ENCODE results near the gene SLC7A6OS. TPM values are rescaled to one million over a fixed set of nuclear protein-coding genes. Genes with fewer than 3 reads are reported as not detected.

SLC7A6OS gene
- total RNA-seq, 2 experiments from 2014 or later = 38.2 to 44.4 TPM

- Mint-ChIP-seq H3K27ac (peak overlapping the region; percentile 82), H3K9me3 (no peaks in the 10 kb centered on the region), H3K4me1 (peaks cover 53% of the 10 kb centered on the region), H3K4me3 (peak overlapping the region; percentile 41), H3K27me3 (no peaks in the 10 kb centered on the region), H3K36me3 (peaks cover 35% of the 10 kb centered on the region)
- no peak for DNase-seq
- ATAC-seq (ENCODE audit: low read depth) = no peak
- POLR2A ChIA-PET = interaction anchor here (1.0 to 1.8 kb wide), 6 partner anchors 8 to 31 kb away, joined by 4 to 8 read pairs (median 6); partner anchors contain the start of genes PRMT7, SLC7A6 and SLC7A6OS
Observed at GRCh38 chr16:68279726-68280558, 30.8 kb downstream of the SLC7A6OS start.

- H3K9me3 Mint-ChIP-seq = no peaks in the 10 kb centered on the region
- peaks cover 43% of the 10 kb centered on the region for H3K36me3 Mint-ChIP-seq
- H3K27ac Mint-ChIP-seq = peak overlapping the region; percentile 86
- peaks cover 51% of the 10 kb centered on the region for H3K4me1 Mint-ChIP-seq
- POLR2A ChIA-PET = interaction anchor here (0.6 to 17.3 kb wide), 4 partner anchors 11 to 355 kb away, joined by 7 to 297 read pairs (median 12); partner anchors contain the start of genes PRMT7, SLC7A6 and SLC7A6OS
- DNase-seq = no peak
- no peak for ATAC-seq (ENCODE audit: low read depth)
- H3K27me3 Mint-ChIP-seq = no peaks in the 10 kb centered on the region
- H3K4me3 Mint-ChIP-seq = peak overlapping the region; percentile 67
Observed at GRCh38 chr16:68276223-68276622, 34.5 kb downstream of the SLC7A6OS start.

- Mint-ChIP-seq H3K9me3 (no peaks in the 10 kb centered on the region), H3K4me3 (peak overlapping the region; percentile 67), H3K36me3 (peaks cover 41% of the 10 kb centered on the region), H3K27me3 (no peaks in the 10 kb centered on the region), H3K4me1 (peaks cover 50% of the 10 kb centered on the region), H3K27ac (peak overlapping the region; percentile 86)
- no peak for DNase-seq
- POLR2A ChIA-PET = interaction anchor here (0.6 to 17.3 kb wide), 6 partner anchors 12 to 1115 kb away, joined by 3 to 297 read pairs (median 8); partner anchors contain the start of genes PRMT7, SLC7A6 and SLC7A6OS
- ATAC-seq (ENCODE audit: low read depth) = peak; percentile 74
Observed at GRCh38 chr16:68275611-68276191, 35.0 kb downstream of the SLC7A6OS start.

GRCh38 chr16:68274441-68274840 lies 36.3 kb downstream of the SLC7A6OS start:
- POLR2A ChIA-PET = interaction anchor here (2.9 to 17.3 kb wide), 2 partner anchors 13 to 37 kb away, joined by 14 to 297 read pairs; partner anchors contain the start of genes PRMT7 and SLC7A6OS
- no peaks in the 10 kb centered on the region for H3K9me3 Mint-ChIP-seq
- peak overlapping the region; percentile 86 for H3K27ac Mint-ChIP-seq
- H3K4me1 Mint-ChIP-seq = peaks cover 57% of the 10 kb centered on the region
- peak overlapping the region; percentile 22 for H3K4me3 Mint-ChIP-seq
- H3K36me3 Mint-ChIP-seq = peaks cover 36% of the 10 kb centered on the region
- no peaks in the 10 kb centered on the region for H3K27me3 Mint-ChIP-seq
- no peak for ATAC-seq (ENCODE audit: low read depth)
- no peak for DNase-seq

- peaks cover 38% of the 10 kb centered on the region for H3K36me3 Mint-ChIP-seq
- ATAC-seq (ENCODE audit: low read depth) (no peak), DNase-seq (no peak)
- peak overlapping the region; percentile 86 for H3K27ac Mint-ChIP-seq
- H3K4me3 Mint-ChIP-seq = peak overlapping the region; percentile 1
- peaks cover 60% of the 10 kb centered on the region for H3K4me1 Mint-ChIP-seq
- H3K27me3 Mint-ChIP-seq = no peaks in the 10 kb centered on the region
- H3K9me3 Mint-ChIP-seq = no peaks in the 10 kb centered on the region
- POLR2A ChIA-PET = interaction anchor here (2.9 to 17.3 kb wide), 2 partner anchors 14 to 37 kb away, joined by 14 to 297 read pairs; partner anchors contain the start of genes PRMT7 and SLC7A6OS
Observed at GRCh38 chr16:68273896-68274295, 36.9 kb downstream of the SLC7A6OS start.

GRCh38 chr16:68273459-68273858 lies 37.3 kb downstream of the SLC7A6OS start:
- POLR2A ChIA-PET = interaction anchor here (1.2 to 17.3 kb wide), 4 partner anchors 9 to 38 kb away, joined by 3 to 297 read pairs (median 16); partner anchors contain the start of genes PLA2G15, PRMT7, SLC7A6 and SLC7A6OS
- ATAC-seq (ENCODE audit: low read depth) (no peak), DNase-seq (no peak)
- Mint-ChIP-seq H3K27me3 (no peaks in the 10 kb centered on the region), H3K4me1 (peaks cover 60% of the 10 kb centered on the region), H3K36me3 (peaks cover 38% of the 10 kb centered on the region), H3K4me3 (peak overlapping the region; percentile 61), H3K27ac (peak overlapping the region; percentile 86), H3K9me3 (no peaks in the 10 kb centered on the region)

GRCh38 chr16:68272507-68273209 lies 38.1 kb downstream of the SLC7A6OS start:
- Mint-ChIP-seq H3K9me3 (no peaks in the 10 kb centered on the region), H3K27me3 (no peaks in the 10 kb centered on the region), H3K4me1 (peaks cover 65% of the 10 kb centered on the region), H3K4me3 (peak overlapping the region; percentile 61), H3K27ac (peak overlapping the region; percentile 86), H3K36me3 (peaks cover 43% of the 10 kb centered on the region)
- ATAC-seq (ENCODE audit: low read depth) (peak; percentile 28), DNase-seq (no peak)
- POLR2A ChIA-PET = interaction anchor here (0.6 to 17.3 kb wide), 5 partner anchors 9 to 1177 kb away, joined by 3 to 297 read pairs (median 14); partner anchors contain the start of genes PLA2G15, PRMT7, SLC7A6 and SLC7A6OS

- Mint-ChIP-seq H3K4me1 (peaks cover 66% of the 10 kb centered on the region), H3K9me3 (no peaks in the 10 kb centered on the region), H3K27ac (peak overlapping the region; percentile 22), H3K27me3 (no peaks in the 10 kb centered on the region), H3K36me3 (peaks cover 38% of the 10 kb centered on the region), H3K4me3 (peak overlapping the region; percentile 20)
- POLR2A ChIA-PET = interaction anchor here (0.6 to 17.3 kb wide), 5 partner anchors 17 to 301 kb away, joined by 3 to 297 read pairs (median 3); partner anchors contain the start of genes PRMT7 and SLC7A6OS
- no peak for DNase-seq
- ATAC-seq (ENCODE audit: low read depth) = peak; percentile 21
Observed at GRCh38 chr16:68270353-68270752, 40.4 kb downstream of the SLC7A6OS start.

- Mint-ChIP-seq H3K27ac (peak overlapping the region; percentile 76), H3K36me3 (peaks cover 34% of the 10 kb centered on the region), H3K4me1 (peaks cover 69% of the 10 kb centered on the region), H3K27me3 (no peaks in the 10 kb centered on the region), H3K4me3 (peak overlapping the region; percentile 50), H3K9me3 (no peaks in the 10 kb centered on the region)
- POLR2A ChIA-PET = interaction anchor here (0.6 to 17.3 kb wide), 6 partner anchors 18 to 301 kb away, joined by 3 to 297 read pairs (median 3); partner anchors contain the start of genes PRMT7 and SLC7A6OS
- ATAC-seq (ENCODE audit: low read depth) (no peak), DNase-seq (no peak)
Observed at GRCh38 chr16:68269793-68270192, 41.0 kb downstream of the SLC7A6OS start.

GRCh38 chr16:68267612-68268405 lies 42.9 kb downstream of the SLC7A6OS start:
- peaks cover 58% of the 10 kb centered on the region for H3K4me1 Mint-ChIP-seq
- ATAC-seq (ENCODE audit: low read depth) (no peak), DNase-seq (no peak)
- H3K27ac Mint-ChIP-seq = peak overlapping the region; percentile 77
- POLR2A ChIA-PET = interaction anchor here (17.3 kb wide), 1 partner anchor 20 kb away, joined by 297 read pairs; no protein-coding TSS in a partner anchor
- no peaks in the 10 kb centered on the region for H3K9me3 Mint-ChIP-seq
- peaks cover 23% of the 10 kb centered on the region for H3K36me3 Mint-ChIP-seq
- H3K27me3 Mint-ChIP-seq = no peaks in the 10 kb centered on the region
- peak overlapping the region; percentile 69 for H3K4me3 Mint-ChIP-seq

GRCh38 chr16:68265078-68265920 lies 45.4 kb downstream of the SLC7A6OS start:
- Mint-ChIP-seq H3K4me3 (peak overlapping the region; percentile 97), H3K27ac (peak overlapping the region; percentile 98), H3K9me3 (no peaks in the 10 kb centered on the region), H3K36me3 (peaks cover 14% of the 10 kb centered on the region), H3K4me1 (peaks cover 53% of the 10 kb centered on the region), H3K27me3 (no peaks in the 10 kb centered on the region)
- POLR2A ChIA-PET = interaction anchor here (1.0 to 17.3 kb wide), 6 partner anchors 16 to 63 kb away, joined by 3 to 297 read pairs (median 12); partner anchors contain the start of genes PRMT7 and SLC7A6OS
- DNase-seq (no peak), ATAC-seq (ENCODE audit: low read depth) (peak; percentile 5)

All from activated naive CD8-positive, alpha-beta T cell treated with anti-CD3 and anti-CD28 coated beads, Interleukin-2, amount 10 ng/mL, durations not matched to agents 7 days and 5 days (primary cell).